SW 1271 (cell line): ENCODE data around the gene OR10P1.

Experiments
- DNase-seq, 2 experiments: peaks; one replicate each; lab custom pipeline; 2025; lab: John Stamatoyannopoulos, UW

The OR10P1 gene

DNA sequence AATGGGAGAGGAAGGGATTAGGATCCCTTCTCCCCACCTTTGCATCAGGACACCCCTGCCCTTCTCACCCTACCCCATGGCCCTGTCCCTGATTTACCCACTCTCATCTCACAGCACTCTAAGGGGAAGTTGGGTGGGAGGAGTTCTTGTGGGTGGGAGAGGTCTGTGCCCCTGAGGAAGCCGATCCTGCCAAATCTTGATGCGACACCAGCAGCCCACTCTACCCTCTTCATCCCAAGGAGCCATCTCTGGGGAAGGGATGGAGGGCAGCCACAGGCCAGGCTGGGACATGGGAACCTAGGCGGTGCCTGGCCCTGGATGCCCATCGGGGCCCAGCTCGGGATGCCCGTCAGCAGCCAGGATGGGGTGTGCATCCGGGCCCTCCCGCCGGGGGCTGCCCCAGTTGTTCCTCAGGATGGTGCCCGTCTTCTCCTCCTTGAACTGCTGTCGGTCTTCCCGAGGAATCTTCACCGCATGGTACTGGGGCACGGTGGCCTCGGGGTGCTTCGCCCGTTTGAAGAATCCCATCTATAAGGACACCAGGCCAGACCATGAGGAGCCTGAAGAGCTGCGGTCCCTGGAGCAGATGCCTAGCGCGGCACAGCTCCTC, 48.2 kb downstream of the OR10P1 start:
- no peak for DNase-seq

DNA sequence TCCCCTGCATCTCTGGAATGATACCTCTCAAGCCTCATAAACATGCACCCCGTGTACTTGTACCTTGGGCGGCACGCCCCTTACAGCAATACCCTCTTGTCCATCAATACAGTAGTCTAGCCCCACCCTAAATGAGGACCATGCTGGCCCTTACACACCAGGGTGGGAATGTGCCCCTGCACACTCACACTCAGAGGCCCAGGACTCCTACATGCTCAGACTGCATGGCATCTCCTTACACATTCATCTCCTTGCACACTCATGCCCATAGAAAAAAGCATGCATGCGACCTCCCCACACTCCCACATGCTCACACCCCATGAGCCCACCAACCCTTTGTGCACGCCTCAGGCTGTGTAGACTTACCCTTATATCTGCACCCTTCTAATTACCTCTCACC, 49.0 kb downstream of the OR10P1 start:
- no peak for DNase-seq

DNA sequence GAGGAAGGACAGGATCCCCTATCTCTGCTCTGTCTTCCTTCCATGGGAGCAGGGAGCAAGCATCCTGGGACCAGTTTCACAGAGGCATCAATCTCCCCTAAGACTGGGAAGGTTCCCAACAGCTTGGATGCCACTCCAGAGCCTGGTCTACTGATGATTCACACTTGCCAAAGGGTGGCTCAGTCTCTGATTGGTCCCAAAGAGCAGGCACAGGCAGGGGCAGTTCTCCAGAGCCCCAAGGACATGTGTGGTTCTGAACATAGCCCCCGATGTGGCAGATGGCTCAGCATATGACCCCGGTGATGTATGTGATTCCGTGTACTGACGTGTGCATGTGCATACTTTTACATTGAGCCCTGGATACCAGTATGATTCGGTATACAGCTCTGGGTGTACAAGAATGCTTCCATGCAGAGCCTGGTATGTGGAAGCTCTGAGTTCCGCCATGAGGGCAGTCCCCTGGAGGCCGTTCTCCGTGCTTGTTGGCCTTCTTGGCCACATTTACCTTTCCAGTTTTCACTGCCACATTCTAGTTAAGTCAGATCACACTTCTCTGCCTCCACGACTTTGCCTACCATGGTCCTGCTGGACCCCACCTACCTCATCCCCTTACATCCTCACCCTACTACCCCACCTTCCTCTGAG, 49.8 kb downstream of the OR10P1 start:
- no peak for DNase-seq
